HG03342 (cell line): ENCODE measurements around the gene NPC2.
"Not testable (repeated sequence)": the region's sequence is repeated elsewhere in the genome, so short reads cannot be mapped to it uniquely, and the experiment has no call there.

ENCODE experiments used
- ATAC-seq: cut with Tn5 transposase; IDR thresholded peaks from one replicate; pipeline ENCODE4 v1.9.1; 2021; ENCODE audit warnings: mild to moderate bottlenecking, moderate library complexity; ENCODE audit not compliant: unreplicated experiment

NPC2 gene

DNA sequence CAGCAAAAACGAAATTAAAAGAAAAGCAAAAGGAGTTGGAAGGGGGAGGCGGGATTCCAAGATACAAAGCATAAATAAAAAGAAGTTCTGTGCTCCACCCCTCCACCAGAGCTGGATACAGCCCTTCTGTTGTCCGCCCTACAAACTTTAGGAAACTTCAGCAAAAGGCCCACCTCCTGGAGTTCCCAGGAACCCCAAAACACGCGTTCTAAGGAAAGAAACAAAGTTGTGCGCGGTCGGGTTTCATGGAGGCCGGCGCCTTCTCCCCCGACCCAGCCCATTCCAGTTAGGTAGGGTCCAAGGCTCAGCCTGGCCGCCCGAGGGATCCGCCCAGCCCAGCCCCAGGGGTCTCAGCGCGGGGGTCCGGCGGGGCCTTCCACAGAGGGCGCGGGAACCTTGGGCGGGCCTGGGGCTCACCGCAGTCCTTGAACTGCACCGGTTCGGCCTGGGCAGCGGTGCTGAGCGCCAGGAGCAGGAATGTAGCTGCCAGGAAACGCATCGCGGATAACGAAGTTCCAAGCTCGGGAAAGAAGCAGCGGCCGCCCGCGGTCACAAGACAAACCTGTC, at the start of gene NPC2:
NPC2 (minus strand) TSS at position 530 of the 567 bp plus-strand sequence; CDS start at position 499, 31 bp downstream.
- peak; percentile 2 for ATAC-seq

DNA sequence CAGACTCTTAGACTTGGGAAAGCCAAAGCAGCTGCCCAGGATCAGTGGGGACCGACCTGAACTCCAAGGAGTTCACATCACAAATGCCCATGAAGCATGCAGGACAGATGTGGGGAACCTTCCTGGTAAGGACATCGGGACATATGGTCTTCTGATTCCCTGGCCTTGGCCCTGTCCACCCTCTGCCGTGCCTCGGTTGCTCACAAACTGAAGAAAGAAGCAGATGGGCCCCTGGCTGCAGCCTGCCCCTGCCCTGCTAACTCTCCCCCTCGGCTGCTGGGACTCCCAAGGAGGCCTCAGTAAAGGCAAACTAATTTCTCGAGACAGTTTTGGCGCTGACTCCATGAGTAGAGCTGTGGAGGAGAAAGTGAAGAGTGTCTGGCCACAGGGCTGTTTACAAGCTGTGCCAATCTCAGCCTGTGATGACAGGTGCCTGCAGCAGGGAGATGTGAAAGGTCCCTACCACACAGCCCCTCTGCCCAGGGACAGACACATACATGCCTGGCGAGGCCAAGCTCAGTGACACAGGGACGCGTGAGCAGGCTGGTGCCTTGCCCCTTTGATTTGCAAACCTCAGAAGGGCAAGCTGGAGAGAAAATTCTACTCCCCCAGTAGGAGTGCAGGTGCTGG, 49.1 kb upstream of the NPC2 start:
- ATAC-seq, result no peak

DNA sequence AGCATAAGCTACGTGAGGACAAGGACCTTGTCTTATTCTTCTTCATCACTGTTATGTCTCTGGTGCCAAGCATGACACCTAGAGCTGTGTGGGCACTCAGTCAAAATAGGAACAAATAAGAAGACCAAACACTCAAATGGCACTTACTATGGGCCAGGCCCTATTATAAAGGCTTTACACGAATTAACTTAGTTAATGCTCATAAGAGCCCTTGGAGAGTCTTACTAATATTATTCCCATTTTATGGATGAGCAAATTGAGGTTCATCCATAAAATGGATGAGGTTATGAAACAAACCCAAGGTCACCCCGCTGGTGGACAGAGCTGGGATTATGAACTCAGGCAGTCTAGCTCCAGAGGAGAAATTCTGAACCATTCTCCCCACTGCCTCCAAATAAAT, 48.1 kb upstream of the NPC2 start:
- no peak for ATAC-seq

DNA sequence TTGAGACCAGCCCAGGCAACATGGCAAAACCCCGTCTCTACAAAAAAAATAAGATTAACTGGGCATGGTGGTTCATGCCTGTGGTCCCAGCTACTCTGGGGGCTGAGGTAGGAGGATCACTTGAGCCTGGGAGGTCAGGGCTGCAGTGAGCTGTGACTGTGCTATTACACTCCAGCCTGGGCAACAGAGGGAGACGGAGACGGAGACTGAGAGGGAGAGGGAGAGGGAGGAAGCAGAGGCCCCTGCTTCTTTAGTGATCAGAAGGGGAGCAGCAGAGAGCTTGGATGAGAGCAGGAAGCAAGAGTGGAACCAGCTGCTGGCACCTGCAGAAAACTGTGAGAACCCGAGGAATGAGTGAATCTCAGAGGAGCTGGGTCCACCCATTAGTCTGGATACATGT, 46.4 kb upstream of the NPC2 start:
- ATAC-seq, result no peak

DNA sequence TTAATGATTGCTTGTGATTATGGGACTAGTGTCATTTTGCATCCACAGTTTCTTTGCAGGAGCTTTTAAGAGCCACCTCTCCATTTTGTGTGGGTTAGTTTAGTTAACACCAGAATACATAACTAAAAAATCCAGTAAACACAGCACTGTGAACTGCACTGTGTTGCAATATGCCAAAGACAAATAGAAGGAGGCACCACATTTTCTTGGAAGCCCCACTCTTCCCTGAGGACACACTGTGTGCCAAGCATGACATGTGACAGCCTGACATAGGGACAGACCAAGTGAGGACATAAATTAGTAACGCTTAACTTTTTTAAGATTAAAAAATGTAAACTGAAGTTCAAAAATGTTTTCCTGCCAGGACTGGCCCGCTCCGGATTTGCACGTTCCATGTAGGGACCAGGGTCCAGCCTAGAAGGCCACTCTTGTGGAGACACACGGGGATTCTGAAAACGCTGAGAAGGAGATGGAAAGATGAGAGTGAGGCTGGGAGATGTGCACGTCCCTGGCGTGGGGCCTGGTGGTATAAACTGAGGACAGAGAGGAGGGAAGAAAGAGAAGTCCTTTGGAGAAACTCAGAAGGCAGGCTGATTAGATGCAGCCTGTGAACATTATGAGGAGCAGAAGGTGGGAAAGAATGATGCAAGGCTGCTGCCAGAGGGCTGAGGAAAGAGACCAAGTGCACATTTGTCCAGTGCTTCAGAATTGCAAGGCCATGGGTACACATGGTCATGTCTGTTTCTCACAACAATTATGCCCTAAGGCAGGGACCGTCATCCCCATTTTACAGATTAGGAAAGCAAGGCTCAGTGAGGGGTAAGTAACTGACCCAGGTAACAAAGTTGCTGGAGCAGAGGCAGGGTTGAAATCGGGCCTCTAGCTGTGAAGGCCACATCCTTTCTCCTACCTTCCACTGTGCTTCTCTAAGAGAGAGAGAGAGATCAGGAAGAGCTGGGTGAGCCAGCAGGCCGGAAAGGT, 45.6 kb upstream of the NPC2 start:
- no peak for ATAC-seq

DNA sequence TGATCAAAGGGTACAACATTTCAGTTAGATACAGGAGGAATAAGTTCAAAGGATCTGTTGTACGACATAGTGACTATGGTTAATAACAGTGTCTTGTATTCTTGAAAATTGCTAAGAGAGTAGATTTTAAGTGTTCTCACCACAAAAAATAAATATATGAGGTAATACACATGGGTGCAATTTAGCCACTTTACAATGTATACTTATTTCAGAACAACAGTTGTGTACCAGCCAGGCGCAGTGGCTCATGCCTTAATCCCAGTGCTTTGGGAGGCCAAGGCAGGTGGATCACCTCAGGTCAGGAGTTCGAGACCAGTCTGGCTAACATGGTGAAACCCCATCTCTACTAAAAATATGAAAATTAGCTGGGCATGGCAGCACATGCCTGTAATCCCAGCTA, 43.2 kb upstream of the NPC2 start:
- not testable (repeated sequence) for ATAC-seq

DNA sequence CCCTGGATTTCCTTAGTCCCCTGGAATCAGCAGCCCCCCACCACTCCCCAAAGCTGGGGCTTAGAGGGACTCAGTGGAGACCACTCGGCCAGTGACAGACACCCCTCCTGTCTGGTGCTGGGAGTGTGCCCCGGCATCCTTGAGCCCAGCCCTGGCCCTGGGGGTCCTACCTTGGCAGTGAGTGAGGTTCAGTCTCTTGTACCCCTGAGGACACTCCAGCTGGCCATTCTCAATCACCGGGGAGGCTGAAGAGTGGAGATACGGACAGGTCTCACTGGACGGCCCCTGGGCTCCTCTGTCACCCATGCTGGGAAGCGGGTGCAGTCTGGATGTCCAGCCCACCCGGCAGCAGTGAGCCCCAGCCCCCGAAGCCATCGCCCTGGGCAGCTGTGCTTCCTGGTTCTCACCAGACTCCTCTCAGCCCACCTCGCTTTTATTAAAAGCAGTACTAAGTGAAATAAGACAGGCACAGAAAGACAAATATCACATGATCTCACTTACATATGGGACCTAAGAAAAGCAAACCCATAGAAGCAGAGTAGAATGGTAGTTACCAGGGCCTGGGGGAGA, 42.7 kb upstream of the NPC2 start:
- no peak for ATAC-seq

DNA sequence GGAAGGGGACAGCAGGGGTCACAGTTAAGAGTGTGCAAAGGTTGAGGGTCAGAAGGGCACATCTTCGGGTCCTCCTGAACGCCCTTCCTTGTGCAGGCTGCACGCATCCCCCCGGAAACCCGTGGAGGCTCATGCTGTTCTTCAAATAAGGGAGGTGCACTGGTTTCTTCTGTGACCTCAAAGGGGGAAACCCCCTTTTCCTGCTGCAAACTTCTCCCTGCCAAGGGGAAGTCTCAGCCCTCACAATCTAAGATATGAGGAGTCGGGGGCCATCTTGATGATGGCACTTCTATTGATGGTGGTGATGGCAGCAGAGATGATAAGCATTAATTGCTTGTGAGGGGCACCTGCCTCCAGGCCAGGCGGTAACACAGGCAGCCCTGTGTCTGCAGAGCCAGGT, 40.5 kb upstream of the NPC2 start:
- ATAC-seq, result no peak

DNA sequence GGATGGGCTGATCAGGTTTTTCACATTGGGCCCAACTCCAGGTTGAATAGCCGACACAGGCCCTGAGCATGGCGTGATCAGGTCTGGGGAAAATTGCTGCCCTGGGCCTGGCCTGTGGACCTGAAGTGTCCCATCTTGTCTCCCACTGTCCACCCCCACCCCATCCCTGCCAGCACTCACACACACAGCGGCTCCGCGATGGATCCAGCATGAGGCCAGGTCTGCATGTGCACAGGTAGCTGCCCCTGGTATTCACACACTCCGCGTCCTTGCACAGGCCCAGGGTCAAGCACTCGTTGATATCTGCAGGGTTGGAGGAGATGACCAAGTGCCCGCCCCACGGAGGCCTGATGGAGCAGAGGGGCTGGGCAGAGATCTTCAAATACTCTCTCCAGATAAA, 39.1 kb upstream of the NPC2 start:
- no peak for ATAC-seq

DNA sequence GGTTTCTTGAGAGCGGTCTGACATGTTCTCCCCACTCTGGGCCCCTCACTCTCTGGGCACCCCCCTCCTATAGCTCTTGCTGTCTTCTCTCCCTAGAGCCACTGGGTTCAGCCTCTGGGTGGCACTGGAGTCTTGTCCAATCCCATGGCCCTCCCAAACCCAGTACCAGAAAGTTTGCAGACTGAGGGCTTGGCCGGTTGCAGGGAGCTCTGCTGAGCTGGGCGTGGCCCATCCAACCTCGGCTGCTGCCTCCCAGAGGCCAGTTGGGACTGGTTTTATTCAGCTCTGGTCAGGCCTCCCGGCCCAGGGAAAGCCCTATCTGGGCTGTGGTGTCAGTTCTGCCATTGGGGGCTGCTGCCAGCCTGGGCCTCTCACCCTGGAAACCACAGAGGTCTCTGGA, 38.4 kb upstream of the NPC2 start:
- ATAC-seq, result no peak

DNA sequence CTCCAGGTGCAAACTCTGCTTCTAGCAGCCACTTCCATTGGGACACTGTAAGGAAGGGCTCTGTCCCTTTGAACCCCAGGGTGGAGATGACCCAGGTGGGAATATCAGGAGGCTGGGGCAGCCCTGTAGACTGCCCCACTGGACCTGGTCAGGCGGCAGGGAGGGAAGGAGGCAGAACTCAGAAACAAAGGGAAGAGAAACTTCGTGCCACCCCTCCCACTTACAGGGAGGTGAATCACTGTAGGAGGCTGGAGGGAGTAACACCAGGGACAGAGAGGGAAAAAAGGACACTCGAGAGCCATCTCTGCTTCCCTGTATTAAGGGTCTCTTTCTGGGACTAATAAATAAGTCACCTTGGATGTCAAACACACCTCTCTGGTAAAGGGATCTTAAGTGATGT, 37.9 kb upstream of the NPC2 start:
- ATAC-seq, result no peak

DNA sequence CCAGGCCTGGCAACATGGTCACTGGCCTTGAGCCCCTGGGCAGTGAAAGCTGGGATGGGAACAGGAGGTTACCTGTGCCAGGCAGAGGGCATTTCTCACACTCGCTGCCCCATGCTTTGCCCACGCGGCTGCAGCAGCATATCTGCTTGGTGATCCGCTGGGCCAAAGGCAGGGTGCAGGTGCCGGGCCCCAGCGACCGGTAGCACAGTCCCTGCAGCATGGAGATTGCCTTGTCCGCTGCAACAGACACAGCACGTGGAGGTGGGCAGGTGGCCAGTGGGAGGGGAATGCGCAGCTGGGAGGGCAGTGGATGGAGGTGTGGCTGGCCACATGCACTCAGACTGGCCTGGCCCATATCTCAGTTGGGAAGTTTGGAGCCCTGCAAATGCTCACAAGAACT, 35.8 kb upstream of the NPC2 start:
- no peak for ATAC-seq

DNA sequence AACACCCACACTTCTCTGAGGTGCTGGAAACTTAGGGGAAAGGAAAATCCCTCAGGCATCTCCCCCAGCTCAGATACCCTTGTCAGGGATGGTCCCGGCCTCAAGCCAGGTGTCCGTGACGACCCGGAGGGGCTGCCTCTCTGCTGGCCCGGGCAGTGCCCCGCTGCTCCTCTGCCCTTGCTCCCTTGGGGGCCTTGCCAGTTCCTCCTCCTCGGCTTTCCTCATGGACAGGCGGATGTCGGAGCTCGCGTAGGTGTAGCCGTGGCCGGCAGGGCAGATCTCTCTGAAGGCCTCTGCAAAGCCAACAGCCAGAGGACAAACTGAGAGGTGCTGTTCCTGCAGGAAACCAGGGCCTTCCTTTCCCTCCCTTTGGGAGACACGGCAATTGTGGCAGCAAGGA, 35.3 kb upstream of the NPC2 start:
- no peak for ATAC-seq

DNA sequence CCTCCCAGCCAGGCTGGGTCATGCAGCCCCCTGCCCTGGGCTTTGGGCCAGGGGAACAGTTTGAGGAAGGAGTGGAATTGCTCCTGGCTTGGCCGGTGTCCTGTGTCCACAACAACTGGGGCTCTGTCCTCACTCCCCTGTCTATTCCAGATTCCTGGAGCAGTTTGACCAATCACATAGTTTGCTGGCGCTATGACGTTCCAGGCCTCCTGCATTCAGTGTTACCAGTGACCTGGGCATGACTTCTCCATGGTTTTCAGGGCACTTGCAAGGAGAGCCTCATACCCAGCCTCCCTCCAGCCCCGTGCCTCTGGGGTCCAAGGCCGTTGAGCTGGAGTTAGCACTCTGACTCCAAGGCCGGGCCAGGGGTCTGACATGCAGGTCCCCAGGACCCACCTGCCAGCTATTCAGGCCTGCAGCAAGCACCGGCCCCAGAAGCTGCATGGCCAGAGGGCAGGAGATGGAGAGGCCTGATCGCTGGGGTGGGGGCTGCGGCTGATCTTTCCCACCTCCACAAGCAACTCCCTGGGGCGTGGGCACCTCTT, 34.7 kb upstream of the NPC2 start:
- no peak for ATAC-seq

DNA sequence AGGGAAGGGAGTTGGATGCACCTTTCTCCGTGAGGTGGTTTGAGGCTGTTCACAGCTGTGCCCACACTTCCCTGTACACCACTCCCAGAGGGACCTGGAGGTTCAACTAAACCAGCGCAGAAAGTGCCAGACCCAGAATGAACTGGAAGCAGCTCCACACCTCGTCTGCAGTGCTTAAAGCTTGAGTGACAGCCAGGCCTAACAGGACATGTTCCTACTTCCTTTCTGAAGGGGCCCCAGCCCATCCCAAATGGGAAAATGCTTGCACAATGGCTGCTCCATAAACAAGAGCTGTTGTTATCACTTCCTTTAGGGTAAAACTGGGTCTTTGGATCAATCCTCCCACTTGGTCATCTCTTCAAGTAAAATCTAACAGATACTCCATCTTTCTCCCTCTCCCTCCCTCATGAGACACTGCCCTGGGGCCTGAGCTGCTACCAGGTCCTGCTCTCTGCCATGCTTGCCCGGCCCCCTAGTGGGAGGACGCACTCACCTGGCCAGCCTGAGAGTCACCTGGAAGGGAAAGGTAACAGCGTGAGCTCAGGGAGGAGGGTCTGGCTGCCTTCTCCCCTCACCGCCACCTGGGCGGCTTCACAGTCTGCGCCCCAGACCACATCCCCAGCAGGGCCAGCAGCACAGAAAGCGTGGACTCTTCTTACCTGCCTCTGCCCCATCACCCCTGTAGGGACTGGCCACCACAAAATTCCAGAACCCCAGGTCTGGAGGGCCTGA, 33.9 kb upstream of the NPC2 start:
- ATAC-seq, result no peak

DNA sequence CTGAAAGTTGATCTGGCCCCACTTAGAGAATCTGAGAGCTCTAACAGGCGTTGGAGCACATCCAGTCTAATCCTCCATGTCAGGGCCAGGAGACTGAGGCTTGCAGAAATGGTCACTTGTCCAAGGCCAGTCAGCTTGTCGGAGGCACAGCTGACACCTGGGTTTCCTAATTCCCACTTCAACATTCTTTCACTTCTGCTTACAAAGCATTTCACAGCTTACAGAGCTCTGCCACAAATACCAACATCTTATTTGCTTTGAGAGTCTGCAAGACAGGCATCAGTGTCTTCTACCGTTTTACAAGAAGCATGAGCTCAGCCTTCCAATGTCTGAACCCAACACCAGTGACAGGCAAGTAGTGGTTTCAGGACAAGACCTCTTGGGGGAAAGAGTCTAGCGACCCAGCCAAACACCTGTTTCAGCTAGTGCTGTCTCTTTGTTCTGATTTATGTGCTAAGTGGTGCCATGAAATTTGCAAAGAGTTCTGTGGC, 32.3 kb upstream of the NPC2 start:
- no peak for ATAC-seq

DNA sequence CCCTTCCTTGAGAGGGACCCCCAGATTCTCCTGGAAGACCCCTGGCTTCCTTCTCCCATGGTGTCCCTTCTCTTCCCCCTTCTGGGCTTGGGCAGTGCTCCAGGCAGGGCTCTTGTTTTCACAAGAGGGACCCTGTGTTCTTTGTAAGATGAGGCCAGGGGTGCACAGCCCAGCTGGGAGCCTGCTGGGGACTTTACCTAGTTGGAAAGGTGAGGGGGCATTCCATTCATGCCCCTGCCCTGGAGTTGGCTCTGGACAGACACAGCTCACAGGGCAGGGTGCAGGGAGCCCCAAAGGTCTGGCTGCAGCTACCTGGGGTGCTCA, 31.7 kb upstream of the NPC2 start:
- ATAC-seq, result no peak

DNA sequence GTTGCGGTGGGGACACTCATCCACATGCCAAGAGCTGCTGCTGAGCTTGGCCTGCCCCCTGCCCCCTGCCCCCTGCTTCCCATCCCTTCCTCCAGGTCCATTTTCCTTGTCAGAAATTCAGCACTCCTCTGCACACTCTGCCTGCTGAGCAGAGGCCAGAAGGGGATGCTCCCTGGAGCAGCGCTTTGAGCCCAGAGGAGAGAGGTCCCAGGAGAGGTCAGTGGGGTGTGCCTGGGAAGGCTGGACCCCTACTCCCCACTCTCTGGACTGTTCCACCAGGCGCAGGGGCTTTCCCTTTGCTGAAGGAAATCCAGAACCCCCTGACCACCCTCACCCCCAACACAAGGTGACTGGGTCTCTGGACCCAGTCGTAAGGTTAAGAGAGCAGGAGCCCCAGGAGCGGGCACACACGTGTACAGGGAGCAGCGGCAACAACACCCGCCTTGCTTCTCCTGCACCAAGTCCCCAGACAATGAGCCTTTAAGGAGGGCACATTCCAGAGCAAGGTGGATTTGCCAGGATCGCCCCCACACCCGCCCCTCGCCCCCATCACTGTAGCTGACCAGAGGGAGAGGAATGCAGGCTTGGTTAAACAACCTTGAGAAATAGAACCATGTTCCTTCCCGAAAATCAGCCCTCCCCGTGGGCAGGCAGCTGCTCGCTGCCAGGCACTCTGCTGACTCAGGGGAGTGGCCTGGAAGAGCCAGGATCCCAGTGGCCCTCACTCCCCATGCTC, 31.1 kb upstream of the NPC2 start:
- no peak for ATAC-seq

DNA sequence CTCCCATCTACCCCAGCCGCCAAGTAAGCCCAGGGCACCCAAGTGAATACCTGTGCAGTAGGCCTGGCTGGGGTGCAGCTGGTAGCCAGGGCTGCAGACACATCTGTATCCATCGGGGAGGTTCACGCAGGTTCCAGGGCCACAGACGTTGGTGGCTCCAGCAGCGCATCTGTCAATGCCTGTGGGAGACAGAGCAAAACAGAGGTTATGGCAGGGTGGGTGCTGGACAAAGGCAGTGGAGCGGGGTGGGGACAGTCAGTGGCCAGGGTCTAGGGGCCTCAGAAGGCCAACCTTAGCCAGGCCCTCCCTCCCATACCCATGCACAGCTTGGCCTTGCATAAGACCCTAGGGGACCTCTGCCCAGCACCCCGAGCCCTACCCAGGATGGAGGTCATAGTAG, 29.6 kb upstream of the NPC2 start:
- ATAC-seq, result no peak

DNA sequence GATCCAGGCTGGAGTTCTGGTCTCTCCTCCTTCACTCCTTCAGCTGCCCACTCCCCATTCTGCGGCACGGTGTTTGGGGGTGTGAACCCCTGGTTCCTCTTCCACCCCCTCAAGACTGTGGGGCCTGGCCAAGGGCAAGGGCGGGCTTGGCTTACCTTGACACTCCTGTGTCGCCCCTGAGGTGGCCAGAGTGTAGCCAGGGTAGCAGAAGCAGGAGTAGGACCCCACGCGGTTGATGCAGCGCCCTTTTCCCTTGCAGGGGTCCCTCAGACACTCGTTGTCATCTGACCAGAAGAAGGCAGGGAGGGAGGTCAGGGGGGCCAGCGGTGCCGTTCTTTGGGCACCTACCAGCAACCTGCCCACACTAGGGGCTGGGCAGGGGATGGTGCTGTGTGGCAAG, 28.7 kb upstream of the NPC2 start:
- no peak for ATAC-seq
